IgD-negative memory B cell (primary cell): ENCODE data around the gene DLX6. TPM values are rescaled to one million over a fixed set of nuclear protein-coding genes. Genes with fewer than 3 reads are reported as not detected.

Source experiments
- H3K27ac Mint-ChIP-seq, 3 donors: one replicate each; pipeline ENCODE4 v1.8.0; 2020 to 2022; ENCODE audit warnings: mild to moderate bottlenecking in 3 of 3, mixed read lengths in 3 of 3, moderate library complexity in 1 of 3
- H3K27me3 Mint-ChIP-seq: one replicate; pipeline ENCODE4 v1.8.0; 2021; ENCODE audit warnings: mixed read lengths
- H3K36me3 Mint-ChIP-seq: one replicate; pipeline ENCODE4 v1.8.0; 2020; ENCODE audit warnings: mild to moderate bottlenecking, mixed read lengths
- H3K4me1 Mint-ChIP-seq, 3 donors: one replicate each; pipeline ENCODE4 v1.8.0; 2020 to 2022; ENCODE audit warnings: mixed read lengths in 3 of 3, mild to moderate bottlenecking in 1 of 3
- H3K4me3 Mint-ChIP-seq, 4 donors: one replicate each; pipeline ENCODE4 v1.8.0; 2020 to 2022; ENCODE audit warnings: mild to moderate bottlenecking in 4 of 4, mixed read lengths in 4 of 4, moderate library complexity in 3 of 4
- H3K9me3 Mint-ChIP-seq, 3 donors: one replicate each; pipeline ENCODE4 v1.8.0; 2020 to 2021; ENCODE audit warnings: mixed read lengths in 3 of 3, mild to moderate bottlenecking in 1 of 3
- polyA plus RNA-seq: library from polyadenylated mRNA; unstranded; fragments of 300-500 nt; fragmentation: Illumina TruSeq; gene quantifications from one replicate; pipeline ENCODE4 v1.2.3, GENCODE V29; 2021

Gene DLX6
- polyA plus RNA-seq, result not detected

- peaks cover 4 to 8% (median 6%) of the 10 kb centered on the region in 3 donors for H3K4me1 Mint-ChIP-seq
Observed at GRCh38 chr7:97005183-97006054, at the start of gene DLX6. Gene DLX6 (plus strand): TSS chr7:97005553. CDS start chr7:97005978, 425 bp downstream.

GRCh38 chr7:96959135-96959534 lies 46.2 kb upstream of the DLX6 start:
- Mint-ChIP-seq H3K36me3 (no peaks in the 10 kb centered on the region), H3K9me3 (peaks cover 0 to 2% (median 0%) of the 10 kb centered on the region in 3 donors), H3K27ac (no peak overlapping the region), H3K4me1 (no peaks in the 10 kb centered on the region), H3K27me3 (no peaks in the 10 kb centered on the region), H3K4me3 (no peak overlapping the region)

More at GRCh38 chr7:97005183-97006054, at the start of gene DLX6:
- no peaks in the 10 kb centered on the region for H3K36me3 Mint-ChIP-seq
- peaks cover 72% of the 10 kb centered on the region for H3K27me3 Mint-ChIP-seq
- peak within 1 kb of the TSS; percentile 64 to 90 (median 75) for H3K4me3 Mint-ChIP-seq
- H3K9me3 Mint-ChIP-seq, result peaks cover 0 to 3% (median 0%) of the 10 kb centered on the region in 3 donors
- H3K27ac Mint-ChIP-seq, result peak within 1 kb of the TSS in 2 of 3 donors; percentile 53 to 76

- Mint-ChIP-seq H3K4me3 (no peak overlapping the region), H3K36me3 (no peaks in the 10 kb centered on the region), H3K27ac (no peak overlapping the region), H3K4me1 (no peaks in the 10 kb centered on the region), H3K9me3 (peaks cover 0 to 2% (median 0%) of the 10 kb centered on the region in 3 donors), H3K27me3 (peaks cover 5% of the 10 kb centered on the region)
Observed at GRCh38 chr7:96962221-96962885, 43.0 kb upstream of the DLX6 start.

GRCh38 chr7:96968981-96969380 lies 36.4 kb upstream of the DLX6 start:
- H3K27ac Mint-ChIP-seq, result no peak overlapping the region

GRCh38 chr7:96970739-96971138 lies 34.6 kb upstream of the DLX6 start:
- Mint-ChIP-seq H3K4me1 (no peaks in the 10 kb centered on the region), H3K4me3 (no peak overlapping the region), H3K27ac (no peak overlapping the region), H3K9me3 (peaks cover 0 to 2% (median 0%) of the 10 kb centered on the region in 3 donors), H3K36me3 (no peaks in the 10 kb centered on the region), H3K27me3 (peaks cover 10% of the 10 kb centered on the region)

More at GRCh38 chr7:96968981-96969380, 36.4 kb upstream of the DLX6 start:
- Mint-ChIP-seq H3K36me3 (no peaks in the 10 kb centered on the region), H3K4me1 (no peaks in the 10 kb centered on the region), H3K27me3 (peaks cover 14% of the 10 kb centered on the region), H3K9me3 (no peaks in the 10 kb centered on the region), H3K4me3 (no peak overlapping the region)

- Mint-ChIP-seq H3K36me3 (no peaks in the 10 kb centered on the region), H3K4me3 (no peak overlapping the region), H3K4me1 (no peaks in the 10 kb centered on the region), H3K27ac (no peak overlapping the region), H3K27me3 (peaks cover 10% of the 10 kb centered on the region), H3K9me3 (peaks cover 0 to 2% (median 0%) of the 10 kb centered on the region in 3 donors)
Observed at GRCh38 chr7:96973986-96974385, 31.4 kb upstream of the DLX6 start.

- Mint-ChIP-seq H3K36me3 (no peaks in the 10 kb centered on the region), H3K27ac (no peak overlapping the region), H3K27me3 (peaks cover 15% of the 10 kb centered on the region), H3K9me3 (peaks cover 0 to 4% (median 0%) of the 10 kb centered on the region in 3 donors), H3K4me1 (no peaks in the 10 kb centered on the region), H3K4me3 (no peak overlapping the region)
Observed at GRCh38 chr7:96976106-96976505, 29.2 kb upstream of the DLX6 start.

- H3K4me1 Mint-ChIP-seq, result no peaks in the 10 kb centered on the region
- no peak overlapping the region for H3K27ac Mint-ChIP-seq
- peaks cover 0 to 4% (median under 1%) of the 10 kb centered on the region in 3 donors for H3K9me3 Mint-ChIP-seq
- no peaks in the 10 kb centered on the region for H3K36me3 Mint-ChIP-seq
- no peak overlapping the region for H3K4me3 Mint-ChIP-seq
- peaks cover 15% of the 10 kb centered on the region for H3K27me3 Mint-ChIP-seq
Observed at GRCh38 chr7:96977445-96977844, 27.9 kb upstream of the DLX6 start.

GRCh38 chr7:96979551-96980276 lies 25.6 kb upstream of the DLX6 start:
- Mint-ChIP-seq H3K4me3 (no peak overlapping the region), H3K27me3 (peaks cover 14% of the 10 kb centered on the region), H3K9me3 (peaks cover 0 to 4% (median 2%) of the 10 kb centered on the region in 3 donors), H3K27ac (no peak overlapping the region), H3K36me3 (no peaks in the 10 kb centered on the region), H3K4me1 (no peaks in the 10 kb centered on the region)

- Mint-ChIP-seq H3K4me1 (no peaks in the 10 kb centered on the region), H3K9me3 (peaks cover 0 to 4% (median 2%) of the 10 kb centered on the region in 3 donors), H3K27me3 (peaks cover 13% of the 10 kb centered on the region), H3K4me3 (no peak overlapping the region), H3K27ac (no peak overlapping the region), H3K36me3 (no peaks in the 10 kb centered on the region)
Observed at GRCh38 chr7:96982586-96982985, 22.8 kb upstream of the DLX6 start.

- Mint-ChIP-seq H3K4me1 (peaks cover 0 to 2% (median 0%) of the 10 kb centered on the region in 3 donors), H3K4me3 (no peak overlapping the region), H3K27ac (no peak overlapping the region), H3K27me3 (peaks cover 19% of the 10 kb centered on the region), H3K9me3 (peaks cover 0 to 6% (median 2%) of the 10 kb centered on the region in 3 donors), H3K36me3 (no peaks in the 10 kb centered on the region)
Observed at GRCh38 chr7:96985992-96986391, 19.4 kb upstream of the DLX6 start.

GRCh38 chr7:96986901-96987300 lies 18.5 kb upstream of the DLX6 start:
- Mint-ChIP-seq H3K9me3 (peaks cover 0 to 6% (median 2%) of the 10 kb centered on the region in 3 donors), H3K27me3 (peaks cover 20% of the 10 kb centered on the region), H3K4me3 (no peak overlapping the region), H3K36me3 (no peaks in the 10 kb centered on the region), H3K4me1 (peaks cover 0 to 2% (median 0%) of the 10 kb centered on the region in 3 donors), H3K27ac (no peak overlapping the region)

- Mint-ChIP-seq H3K4me3 (no peak overlapping the region), H3K36me3 (no peaks in the 10 kb centered on the region), H3K9me3 (peaks cover 0 to 6% (median 0%) of the 10 kb centered on the region in 3 donors), H3K27me3 (peaks cover 28% of the 10 kb centered on the region), H3K27ac (no peak overlapping the region), H3K4me1 (peaks cover 0 to 2% (median 0%) of the 10 kb centered on the region in 3 donors)
Observed at GRCh38 chr7:96987719-96988118, 17.6 kb upstream of the DLX6 start.

- H3K4me1 Mint-ChIP-seq, result peaks cover 0 to 2% (median 0%) of the 10 kb centered on the region in 3 donors
Observed at GRCh38 chr7:96989241-96989858, 16.0 kb upstream of the DLX6 start.

More at GRCh38 chr7:96989241-96989858, 16.0 kb upstream of the DLX6 start:
- Mint-ChIP-seq H3K9me3 (peaks cover 0 to 6% (median 2%) of the 10 kb centered on the region in 3 donors), H3K4me3 (no peak overlapping the region), H3K27me3 (peaks cover 38% of the 10 kb centered on the region), H3K27ac (peak overlapping the region in 1 of 3 donors; percentile 25), H3K36me3 (no peaks in the 10 kb centered on the region)
